Ovary (tissue), 9 donors: ENCODE measurements around the gene RASA3. TPM values are rescaled to one million over a fixed set of nuclear protein-coding genes. Genes with fewer than 3 reads are reported as not detected.
"Not testable (repeated sequence)": the region's sequence is repeated elsewhere in the genome, so short reads cannot be mapped to it uniquely, and the experiment has no call there.

Experiments used
- DNase-seq, 5 donors: peaks; one replicate each; pipeline ENCODE4 v3.0.0-alpha.2; 2019 to 2020
- H3K27ac ChIP-seq, 2 donors: fragments of 200-600 bp; one replicate each; pipeline versions ENCODE4 v1.5.1 to v1.8.0; 2019 to 2022
- H3K27me3 ChIP-seq: fragments of 200-600 bp; one replicate; pipeline ENCODE4 v1.8.0; 2022
- H3K36me3 ChIP-seq: fragments of 200-600 bp; sonication (generic); one replicate; pipeline ENCODE4 v1.5.1; 2019
- H3K4me1 ChIP-seq: one replicate; pipeline ENCODE4 v1.8.1; 2013; ENCODE audit warnings: mild to moderate bottlenecking, moderate library complexity; ENCODE audit not compliant: insufficient read depth
- H3K4me3 ChIP-seq: fragments of 200-600 bp; sonication (generic); one replicate; pipeline ENCODE4 v1.5.1; 2017
- H3K9me3 ChIP-seq, 2 donors: fragments of 200-600 bp in 1 of 2; sonication (generic) in 1 of 2; one replicate each; pipeline versions ENCODE4 v1.5.1 to v1.8.1; 2013 to 2019; ENCODE audit warnings: mild to moderate bottlenecking in 1 of 2, moderate library complexity in 1 of 2
- CTCF ChIP-seq, 3 donors: fragments of 450-650 bp in 2 of 3; fragments of 200-600 bp in 1 of 3; IDR thresholded peaks; one replicate each; pipeline versions ENCODE4 v1.5.1 to v1.8.0; 2016 to 2022; ENCODE audit warnings: antibody characterized with exemption in 3 of 3, mild to moderate bottlenecking in 1 of 3
- EP300 ChIP-seq: sonication (generic); formaldehyde crosslinking; IDR thresholded peaks from one replicate; pipeline ENCODE4 v1.6.1; 2017; ENCODE audit warnings: antibody characterized with exemption
- POLR2A ChIP-seq: fragments of 450-650 bp; IDR thresholded peaks from one replicate; pipeline ENCODE4 v1.6.1; 2017; ENCODE audit warnings: antibody characterized with exemption, mild to moderate bottlenecking, moderate library complexity
- WGBS, 3 donors: extraction: QIAGEN DNeasy Blood & Tissue Kit in 1 of 3; methylation state at CpG; one replicate each; pipeline versions ENCODE4 v1.1.5 to v1.1.7; 2013 to 2017; 5-methylcytosine and 5-hydroxymethylcytosine counted together
- intact Hi-C, 4 donors: fragments of 100-400 bp; cut with DNase I; formaldehyde crosslinking; loops; one replicate each; pipeline versions ENCODE4 v1.11.0 to v1.15.1; 2022 to 2023
- polyA plus RNA-seq, 2 donors: library from polyadenylated mRNA; stranded (reverse); fragments of 200-250 nt in 1 of 2; fragments of 350-450 nt in 1 of 2; fragmentation: Illumina TruSeq in 1 of 2; extraction: RNeasy Lipid Tissue Mini Kit (QIAGEN cat#74804) in 1 of 2; gene quantifications; one replicate each; pipeline ENCODE4 v1.2.3, GENCODE V29; 2013 to 2014
- total RNA-seq, 7 donors: library from RNA; depleted of rRNA in 2 of 7; stranded (reverse); fragments of >200 nt in 2 of 7; fragmentation: NEBNext Ultra II Directional in 3 of 7; extraction: Animal tissue kit (Norgen Biotek cat#: 25700) in 3 of 7; gene quantifications; one replicate each; pipeline versions ENCODE4 v1.1.0 to v1.2.4, GENCODE V29; 2016 to 2023
- donor health status: DM: no; HTN: no; CAD: no; lungs with moderate emphysema.
- donor health status: DM: no; HTN: no; CAD: no.
- donor health status: Bipolar disorder and iron deficiency.
- donor health status: DM: yes; HTN: yes; CAD: no.
- donor health status: DM: no; HTN: no; CAD: no.
- donor health status: DM: yes; HTN: yes; CAD: no.

The RASA3 gene
- total and polyA plus RNA-seq, 9 donors, result 5.4 to 16.9 (median 9.4) TPM

GRCh38 chr13:113990321-113990837 lies 142.0 kb downstream of the RASA3 start:
- H3K36me3 ChIP-seq, result no peaks in the 10 kb centered on the region
- DNase-seq, result peak in 1 of 5 donors; percentile 12

GRCh38 chr13:113989585-113990300 lies 142.7 kb downstream of the RASA3 start:
- Histone ChIP-seq H3K4me3 (no peak overlapping the region), H3K27me3 (no peaks in the 10 kb centered on the region), H3K27ac (no peak overlapping the region), H3K36me3 (no peaks in the 10 kb centered on the region), H3K9me3 (no peaks in the 10 kb centered on the region), H3K4me1 (no peaks in the 10 kb centered on the region)
- 89 to 97% (median 95%) methylated on average over 8 of the region's 8 CpGs for WGBS, 3 donors
- intact Hi-C loops, result no loop called here
- peak in 1 of 5 donors; percentile 9 for DNase-seq
- no peak for TF ChIP-seq CTCF (IDR thresholded peaks at IDR 0.05)
- TF ChIP-seq EP300, result no peak
- TF ChIP-seq POLR2A, result no peak

More at GRCh38 chr13:113990321-113990837, 142.0 kb downstream of the RASA3 start:
- intact Hi-C loops, result no loop called here
- TF ChIP-seq CTCF (IDR thresholded peaks at IDR 0.05) (no peak), POLR2A (no peak), EP300 (no peak)
- no peaks in the 10 kb centered on the region for H3K27me3 ChIP-seq
- 88 to 96% (median 96%) methylated on average over 9 of the region's 9 CpGs for whole genome bisulfite sequencing, 3 donors
- H3K27ac ChIP-seq, result no peak overlapping the region
- no peaks in the 10 kb centered on the region for H3K4me1 ChIP-seq
- H3K9me3 ChIP-seq, result no peaks in the 10 kb centered on the region
- no peak overlapping the region for H3K4me3 ChIP-seq

- H3K4me3 ChIP-seq, H3K27me3 ChIP-seq, intact Hi-C loops, H3K27ac ChIP-seq, H3K36me3 ChIP-seq, H3K9me3 ChIP-seq, H3K4me1 ChIP-seq: not testable (repeated sequence)
- 88 to 98% (median 90%) methylated on average over 6 of the region's 6 CpGs for WGBS, 3 donors
- DNase-seq, result peak in 1 of 5 donors; percentile 7
Observed at GRCh38 chr13:113988859-113989258, 143.6 kb downstream of the RASA3 start.

- Histone ChIP-seq H3K27me3 (no peaks in the 10 kb centered on the region), H3K27ac (no peak overlapping the region), H3K4me3 (no peak overlapping the region), H3K36me3 (no peaks in the 10 kb centered on the region), H3K4me1 (no peaks in the 10 kb centered on the region), H3K9me3 (no peaks in the 10 kb centered on the region)
- TF ChIP-seq POLR2A, result no peak
- TF ChIP-seq CTCF (IDR thresholded peaks at IDR 0.05), result no peak
- TF ChIP-seq EP300, result no peak
- intact Hi-C loops, result no loop called here
- DNase-seq, result peak in 1 of 5 donors; percentile 25
- 96% methylated on average over 15 of the region's 15 CpGs for WGBS, 3 donors
Observed at GRCh38 chr13:113982296-113982661, 150.1 kb downstream of the RASA3 start.

GRCh38 chr13:113981611-113982295 lies 150.7 kb downstream of the RASA3 start:
- H3K27ac ChIP-seq, result no peak overlapping the region
- no peaks in the 10 kb centered on the region for H3K9me3 ChIP-seq

More at GRCh38 chr13:113981611-113982295, 150.7 kb downstream of the RASA3 start:
- no peaks in the 10 kb centered on the region for H3K36me3 ChIP-seq
- H3K4me3 ChIP-seq, result no peak overlapping the region
- H3K27me3 ChIP-seq, result no peaks in the 10 kb centered on the region
- 91 to 93% (median 92%) methylated on average over 28 of the region's 28 CpGs for WGBS, 3 donors
- DNase-seq, result peak in 1 of 5 donors; percentile 9
- H3K4me1 ChIP-seq, result peaks cover 1% of the 10 kb centered on the region
- intact Hi-C loops, result no loop called here
- TF ChIP-seq EP300 (no peak), CTCF (IDR thresholded peaks at IDR 0.05) (no peak), POLR2A (no peak)
